Measurements from ENCODE around the gene TMC6. TPM values are rescaled to one million over a fixed set of nuclear protein-coding genes. Genes with fewer than 3 reads are reported as not detected.

TMC6 gene
- total RNA-seq, 3 donors from 2014 or later = 18.6 to 45.9 (median 28.4) TPM

DNA sequence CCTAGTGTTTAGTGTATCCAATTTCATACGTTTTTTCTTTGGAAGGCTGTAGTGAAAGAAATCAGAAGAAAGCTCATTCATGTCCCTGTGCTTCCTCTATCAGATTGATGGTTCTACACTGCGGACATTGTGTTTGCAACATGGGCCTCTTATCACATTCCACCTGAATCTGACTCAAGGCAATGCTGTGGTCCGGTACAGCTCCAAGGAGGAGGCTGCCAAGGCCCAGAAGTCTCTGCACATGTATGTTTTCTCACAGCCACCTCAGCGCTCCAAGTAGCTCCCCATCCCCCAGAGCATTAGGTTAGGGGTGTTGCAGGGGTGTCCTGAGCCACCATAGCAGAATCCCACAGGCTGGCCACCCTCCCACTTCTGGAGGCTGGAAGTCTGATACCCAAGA lies 25.2 kb downstream of the TMC6 start:
- Histone ChIP-seq H3K27ac (no peak overlapping the region), H3K36me3 (peaks cover 5% of the 10 kb centered on the region), H3K9me3 (no peaks in the 10 kb centered on the region), H3K4me1 (no peaks in the 10 kb centered on the region), H3K4me3 (no peak overlapping the region), H3K27me3 (no peaks in the 10 kb centered on the region)
- DNase-seq (ENCODE audit: low spot score in 2 of 2) = no peak
- TF ChIP-seq POLR2AphosphoS5 (IDR thresholded peaks at IDR 0.05) = no peak
- TF ChIP-seq, protein P1, sequence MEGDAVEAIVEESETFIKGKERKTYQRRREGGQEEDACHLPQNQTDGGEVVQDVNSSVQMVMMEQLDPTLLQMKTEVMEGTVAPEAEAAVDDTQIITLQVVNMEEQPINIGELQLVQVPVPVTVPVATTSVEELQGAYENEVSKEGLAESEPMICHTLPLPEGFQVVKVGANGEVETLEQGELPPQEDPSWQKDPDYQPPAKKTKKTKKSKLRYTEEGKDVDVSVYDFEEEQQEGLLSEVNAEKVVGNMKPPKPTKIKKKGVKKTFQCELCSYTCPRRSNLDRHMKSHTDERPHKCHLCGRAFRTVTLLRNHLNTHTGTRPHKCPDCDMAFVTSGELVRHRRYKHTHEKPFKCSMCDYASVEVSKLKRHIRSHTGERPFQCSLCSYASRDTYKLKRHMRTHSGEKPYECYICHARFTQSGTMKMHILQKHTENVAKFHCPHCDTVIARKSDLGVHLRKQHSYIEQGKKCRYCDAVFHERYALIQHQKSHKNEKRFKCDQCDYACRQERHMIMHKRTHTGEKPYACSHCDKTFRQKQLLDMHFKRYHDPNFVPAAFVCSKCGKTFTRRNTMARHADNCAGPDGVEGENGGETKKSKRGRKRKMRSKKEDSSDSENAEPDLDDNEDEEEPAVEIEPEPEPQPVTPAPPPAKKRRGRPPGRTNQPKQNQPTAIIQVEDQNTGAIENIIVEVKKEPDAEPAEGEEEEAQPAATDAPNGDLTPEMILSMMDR (IDR thresholded peaks at IDR 0.05) = no peak
- no peak for TF ChIP-seq POLR2A (IDR thresholded peaks at IDR 0.05)
- intact Hi-C loops (cut with DNase I; ENCODE audit: low total_unique reads) = no loop called here

DNA sequence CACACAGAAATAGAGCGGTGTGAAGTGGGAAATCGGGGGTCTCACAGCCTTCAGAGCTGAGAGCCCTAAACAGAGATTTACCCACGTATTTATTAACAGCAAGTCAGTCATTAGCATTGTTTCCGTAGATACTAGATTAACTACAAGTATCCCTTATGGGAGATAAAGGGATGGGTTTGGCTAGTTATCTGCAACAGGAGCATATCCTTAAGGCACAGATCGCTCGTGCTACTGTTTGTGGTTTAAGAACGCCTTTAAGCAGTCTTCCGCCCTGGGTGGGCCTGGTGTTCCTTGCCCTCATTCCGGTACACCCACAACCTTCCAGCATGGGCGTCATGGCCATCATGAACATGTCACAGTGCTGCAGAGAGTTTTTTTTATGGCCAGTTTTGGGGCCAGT lies 27.0 kb downstream of the TMC6 start:
- no peak for DNase-seq (ENCODE audit: low spot score in 2 of 2)
- peaks cover 14% of the 10 kb centered on the region for H3K36me3 ChIP-seq

DNA sequence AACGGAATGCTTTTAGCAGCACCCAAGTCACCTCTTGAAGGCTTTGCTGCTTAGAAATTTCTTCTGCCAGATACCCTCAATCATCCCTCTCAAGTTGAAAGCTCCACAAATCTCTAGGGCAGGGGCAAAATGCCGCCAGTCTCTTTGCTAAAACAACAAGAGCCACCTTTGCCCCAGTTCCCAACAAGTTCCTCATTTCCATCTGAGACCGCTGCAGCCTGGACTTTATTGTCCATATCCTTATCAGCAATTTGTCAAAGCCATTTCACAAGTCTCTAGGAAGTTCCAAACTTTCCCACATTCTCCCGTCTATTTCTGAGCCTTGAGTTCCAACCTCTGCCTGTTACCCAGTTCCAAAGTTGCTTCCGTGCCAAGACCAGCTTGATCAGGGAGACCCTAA lies 27.4 kb downstream of the TMC6 start:
- H3K27me3 ChIP-seq = no peaks in the 10 kb centered on the region
- no peak overlapping the region for H3K4me3 ChIP-seq
- no peak overlapping the region for H3K27ac ChIP-seq
- peaks cover 14% of the 10 kb centered on the region for H3K36me3 ChIP-seq
- H3K9me3 ChIP-seq = no peaks in the 10 kb centered on the region
- no peak for DNase-seq (ENCODE audit: low spot score in 2 of 2)
- intact Hi-C loops (cut with DNase I; ENCODE audit: low total_unique reads) = no loop called here
- TF ChIP-seq, protein P1 (IDR thresholded peaks at IDR 0.05) = no peak
- TF ChIP-seq POLR2AphosphoS5 (IDR thresholded peaks at IDR 0.05) (no peak), POLR2A (IDR thresholded peaks at IDR 0.05) (no peak)
- no peaks in the 10 kb centered on the region for H3K4me1 ChIP-seq

More for the DNA sequence above, 27.0 kb downstream of the TMC6 start:
- intact Hi-C loops (cut with DNase I; ENCODE audit: low total_unique reads) = no loop called here
- TF ChIP-seq, protein P1 (IDR thresholded peaks at IDR 0.05) = no peak
- TF ChIP-seq POLR2A (IDR thresholded peaks at IDR 0.05) (no peak), POLR2AphosphoS5 (IDR thresholded peaks at IDR 0.05) (no peak)
- Histone ChIP-seq H3K4me1 (no peaks in the 10 kb centered on the region), H3K9me3 (no peaks in the 10 kb centered on the region), H3K4me3 (no peak overlapping the region), H3K27ac (no peak overlapping the region), H3K27me3 (no peaks in the 10 kb centered on the region)

DNA sequence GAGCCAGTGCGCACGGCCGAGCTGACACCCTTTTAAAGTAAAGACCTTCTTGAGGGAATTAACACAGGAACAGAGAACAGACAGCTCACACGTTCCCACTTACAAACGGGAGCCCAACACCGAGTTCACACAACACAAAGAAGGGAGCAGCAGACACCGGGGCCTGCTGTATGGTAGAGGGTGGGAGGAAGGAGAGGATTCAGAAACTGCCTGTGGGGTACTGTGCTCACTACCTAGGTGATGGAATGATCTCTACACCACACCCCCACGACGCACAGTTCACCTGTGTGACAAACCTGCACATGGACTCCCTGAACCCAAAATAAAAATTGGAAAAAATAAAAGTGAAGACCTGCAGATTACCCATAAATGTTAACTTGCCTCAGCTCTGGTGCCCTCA lies 32.5 kb downstream of the TMC6 start:
- Histone ChIP-seq H3K9me3 (no peaks in the 10 kb centered on the region), H3K4me3 (no peak overlapping the region), H3K4me1 (no peaks in the 10 kb centered on the region), H3K27me3 (no peaks in the 10 kb centered on the region), H3K36me3 (peaks cover 22% of the 10 kb centered on the region), H3K27ac (no peak overlapping the region)
- intact Hi-C loops (cut with DNase I; ENCODE audit: low total_unique reads) = no loop called here
- TF ChIP-seq, protein P1 (IDR thresholded peaks at IDR 0.05) = no peak
- TF ChIP-seq POLR2A (IDR thresholded peaks at IDR 0.05) (no peak), POLR2AphosphoS5 (IDR thresholded peaks at IDR 0.05) (no peak)
- DNase-seq (ENCODE audit: low spot score in 2 of 2) = peak in 1 of 2 donors; percentile 10

GRCh38 chr17:78095035-78095434 lies 33.5 kb downstream of the TMC6 start:
- Histone ChIP-seq H3K27ac (no peak overlapping the region), H3K4me1 (no peaks in the 10 kb centered on the region), H3K4me3 (no peak overlapping the region), H3K27me3 (no peaks in the 10 kb centered on the region), H3K9me3 (no peaks in the 10 kb centered on the region), H3K36me3 (peaks cover 19% of the 10 kb centered on the region)
- TF ChIP-seq POLR2A (IDR thresholded peaks at IDR 0.05) = no peak
- TF ChIP-seq, protein P1 (IDR thresholded peaks at IDR 0.05) = no peak
- TF ChIP-seq POLR2AphosphoS5 (IDR thresholded peaks at IDR 0.05) = no peak
- intact Hi-C loops (cut with DNase I; ENCODE audit: low total_unique reads) = no loop called here
- no peak for DNase-seq (ENCODE audit: low spot score in 2 of 2)

Data from breast epithelium (tissue), 4 donors.